Measurements from ENCODE around the gene OGFRL1.

DNA sequence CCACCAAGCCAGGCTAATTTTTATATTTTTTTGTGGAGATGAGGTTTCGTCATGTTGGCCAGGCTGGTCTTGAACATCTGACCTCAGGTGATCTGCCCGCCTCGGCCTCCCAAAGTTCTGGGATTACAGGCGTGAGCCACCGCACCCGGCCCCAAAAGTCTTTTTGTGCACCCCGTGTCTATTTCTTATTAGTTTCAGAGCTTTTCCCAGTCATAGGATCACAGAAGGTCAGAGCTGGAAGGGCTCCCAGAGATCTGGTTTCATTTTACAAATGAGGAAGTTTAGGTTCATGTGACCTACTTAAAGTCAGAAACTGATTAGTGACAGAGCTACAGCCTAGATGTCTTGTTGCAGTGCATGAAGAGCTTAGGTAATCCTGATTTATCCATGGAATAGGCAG is 1.6 kb upstream of the OGFRL1 start:
- TF ChIP-seq, protein P1, sequence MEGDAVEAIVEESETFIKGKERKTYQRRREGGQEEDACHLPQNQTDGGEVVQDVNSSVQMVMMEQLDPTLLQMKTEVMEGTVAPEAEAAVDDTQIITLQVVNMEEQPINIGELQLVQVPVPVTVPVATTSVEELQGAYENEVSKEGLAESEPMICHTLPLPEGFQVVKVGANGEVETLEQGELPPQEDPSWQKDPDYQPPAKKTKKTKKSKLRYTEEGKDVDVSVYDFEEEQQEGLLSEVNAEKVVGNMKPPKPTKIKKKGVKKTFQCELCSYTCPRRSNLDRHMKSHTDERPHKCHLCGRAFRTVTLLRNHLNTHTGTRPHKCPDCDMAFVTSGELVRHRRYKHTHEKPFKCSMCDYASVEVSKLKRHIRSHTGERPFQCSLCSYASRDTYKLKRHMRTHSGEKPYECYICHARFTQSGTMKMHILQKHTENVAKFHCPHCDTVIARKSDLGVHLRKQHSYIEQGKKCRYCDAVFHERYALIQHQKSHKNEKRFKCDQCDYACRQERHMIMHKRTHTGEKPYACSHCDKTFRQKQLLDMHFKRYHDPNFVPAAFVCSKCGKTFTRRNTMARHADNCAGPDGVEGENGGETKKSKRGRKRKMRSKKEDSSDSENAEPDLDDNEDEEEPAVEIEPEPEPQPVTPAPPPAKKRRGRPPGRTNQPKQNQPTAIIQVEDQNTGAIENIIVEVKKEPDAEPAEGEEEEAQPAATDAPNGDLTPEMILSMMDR (IDR thresholded peaks at IDR 0.05; ENCODE audit: low read depth, low read length): no peak
- TF ChIP-seq EZH2phosphoT487 (IDR thresholded peaks at IDR 0.05; ENCODE audit: low read depth): no peak
